Mucosa of stomach (tissue), 1 donor: ENCODE measurements around the gene CD22.
"Not testable (repeated sequence)": the region's sequence is repeated elsewhere in the genome, so short reads cannot be mapped to it uniquely, and the experiment has no call there.

ENCODE experiments used
- H3K27me3 ChIP-seq: one replicate; pipeline ENCODE4 v1.7.0; 2013; ENCODE audit warnings: mild to moderate bottlenecking, low read length; ENCODE audit not compliant: control insufficient read depth, insufficient read depth
- H3K36me3 ChIP-seq: one replicate; pipeline ENCODE4 v1.7.0; 2013; ENCODE audit warnings: low read length; ENCODE audit not compliant: control insufficient read depth, insufficient read depth
- H3K4me1 ChIP-seq: one replicate; pipeline ENCODE4 v1.7.0; 2013; ENCODE audit warnings: mild to moderate bottlenecking, low read length; ENCODE audit not compliant: control insufficient read depth, insufficient read depth
- H3K4me3 ChIP-seq: one replicate; pipeline ENCODE4 v1.7.0; 2013; ENCODE audit warnings: low read length
- H3K9ac ChIP-seq: one replicate; pipeline ENCODE4 v1.7.0; 2013; ENCODE audit warnings: mild to moderate bottlenecking, low read length, moderate library complexity
- H3K9me3 ChIP-seq: one replicate; pipeline ENCODE4 v1.7.0; 2013; ENCODE audit warnings: mild to moderate bottlenecking, low read length, moderate library complexity; ENCODE audit not compliant: control insufficient read depth
- donor health status: Pancreatic carcinoma.

The CD22 gene

GRCh38 chr19:35375505-35376307 is 46.7 kb downstream of the CD22 start:
- Histone ChIP-seq H3K27me3 (no peaks in the 10 kb centered on the region), H3K9ac (no peak overlapping the region), H3K36me3 (no peaks in the 10 kb centered on the region), H3K4me1 (peaks cover 26% of the 10 kb centered on the region), H3K9me3 (no peaks in the 10 kb centered on the region), H3K4me3 (no peak overlapping the region)

DNA sequence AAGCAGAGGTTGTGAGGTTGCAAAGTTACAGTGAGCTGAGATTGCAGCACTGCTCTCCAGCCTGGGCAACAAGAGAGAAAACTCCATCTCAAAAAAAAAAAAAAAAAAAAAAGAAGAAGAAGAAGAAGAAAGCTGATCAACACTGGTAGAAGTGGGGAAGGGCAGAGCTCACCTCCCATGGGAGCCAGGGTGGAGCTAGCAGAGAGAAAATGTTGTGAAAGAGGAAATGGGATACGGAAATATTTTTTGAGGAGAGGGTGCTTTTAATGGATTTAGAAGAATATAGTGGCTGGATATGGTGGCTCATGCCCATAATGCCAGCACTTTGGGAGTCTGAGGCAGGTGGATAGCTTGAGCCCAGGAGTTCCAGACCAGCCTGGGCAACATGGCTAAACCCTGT is 48.7 kb downstream of the CD22 start:
- Histone ChIP-seq H3K27me3 (no peaks in the 10 kb centered on the region), H3K9ac (no peak overlapping the region), H3K4me1 (peaks cover 34% of the 10 kb centered on the region), H3K9me3 (no peaks in the 10 kb centered on the region), H3K4me3 (no peak overlapping the region), H3K36me3 (no peaks in the 10 kb centered on the region)

GRCh38 chr19:35378356-35378755 is 49.4 kb downstream of the CD22 start:
- H3K9me3 ChIP-seq = no peaks in the 10 kb centered on the region
- no peak overlapping the region for H3K4me3 ChIP-seq
- H3K36me3 ChIP-seq = no peaks in the 10 kb centered on the region
- peaks cover 34% of the 10 kb centered on the region for H3K4me1 ChIP-seq
- H3K9ac ChIP-seq = no peak overlapping the region
- no peaks in the 10 kb centered on the region for H3K27me3 ChIP-seq

DNA sequence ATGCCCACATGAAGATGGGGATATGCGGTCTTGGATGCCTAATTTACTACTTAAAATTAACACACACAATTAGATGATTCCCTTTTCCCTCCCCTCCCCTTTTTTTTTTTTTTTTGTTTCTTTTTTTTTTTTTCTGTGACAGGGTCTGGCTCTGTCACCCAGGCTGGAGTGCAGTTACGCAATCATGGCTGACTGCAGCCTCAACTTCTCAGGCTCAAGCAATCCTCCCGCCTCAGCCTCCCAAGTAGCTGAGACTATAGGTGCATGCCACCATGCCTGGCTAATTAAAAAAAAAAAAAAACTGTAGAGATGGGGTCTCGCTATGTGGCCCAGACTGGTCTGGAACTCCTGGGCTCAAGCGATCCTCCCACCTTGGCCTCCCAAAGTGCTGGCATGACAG is 50.6 kb downstream of the CD22 start:
- H3K4me1 ChIP-seq = peaks cover 34% of the 10 kb centered on the region
- H3K9me3 ChIP-seq, H3K27me3 ChIP-seq, H3K9ac ChIP-seq, H3K36me3 ChIP-seq, H3K4me3 ChIP-seq: not testable (repeated sequence)

DNA sequence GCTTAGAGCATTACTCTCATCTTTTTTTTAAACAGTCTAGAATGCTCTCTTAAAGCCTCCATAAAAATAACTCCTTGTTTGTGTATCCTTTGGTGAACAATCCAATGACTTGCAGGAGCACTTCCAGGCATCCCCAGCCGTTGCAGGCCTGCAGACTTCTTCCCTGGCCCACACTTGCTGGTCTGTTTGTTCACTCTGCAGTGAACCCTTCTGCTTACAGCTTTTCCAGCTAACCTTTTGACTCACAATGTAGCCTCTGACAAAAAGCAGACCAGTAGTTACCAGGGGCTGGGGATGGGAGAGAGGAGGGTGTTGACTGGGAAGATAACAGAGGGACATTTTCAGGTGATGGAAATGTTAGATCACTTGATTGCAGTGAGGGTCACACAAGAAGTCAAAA is 51.0 kb downstream of the CD22 start:
- no peak overlapping the region for H3K4me3 ChIP-seq
- H3K27me3 ChIP-seq = no peaks in the 10 kb centered on the region
- no peak overlapping the region for H3K9ac ChIP-seq

DNA sequence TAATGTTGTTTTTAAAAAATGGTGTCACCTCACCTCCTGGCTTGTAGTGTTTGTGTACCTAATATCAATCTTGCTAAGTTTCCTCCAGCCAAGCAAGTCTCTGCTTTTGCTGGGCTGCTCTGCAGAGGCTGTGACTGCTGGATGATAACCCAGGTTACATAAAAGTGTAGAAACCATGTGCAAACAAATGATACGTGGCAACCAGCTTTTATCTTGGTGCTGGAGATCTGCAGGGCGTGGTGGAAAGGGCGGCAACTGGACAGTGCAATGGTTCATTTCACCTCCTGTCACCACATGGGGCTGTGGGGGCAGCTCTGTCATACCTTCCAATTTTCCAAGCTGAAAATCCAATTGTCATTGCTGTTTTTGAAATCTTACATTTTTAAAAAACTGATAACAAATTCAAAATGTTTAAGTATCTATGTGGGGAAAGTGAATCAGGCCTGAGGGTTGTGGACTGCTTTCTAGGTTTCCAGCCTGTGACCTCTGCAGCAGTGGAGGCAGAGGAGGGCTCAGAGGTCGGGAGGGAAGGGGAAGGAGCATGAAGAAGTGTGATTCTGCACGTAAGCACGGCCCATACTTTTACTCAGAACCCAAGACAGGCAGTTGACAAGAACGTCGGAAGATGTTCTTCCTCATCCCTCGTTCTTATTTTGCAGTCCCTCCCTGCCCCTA is 51.6 kb downstream of the CD22 start:
- H3K9ac ChIP-seq = no peak overlapping the region
- H3K36me3 ChIP-seq = no peaks in the 10 kb centered on the region
- no peaks in the 10 kb centered on the region for H3K27me3 ChIP-seq
- no peaks in the 10 kb centered on the region for H3K9me3 ChIP-seq
- H3K4me3 ChIP-seq = no peak overlapping the region
- H3K4me1 ChIP-seq = peaks cover 25% of the 10 kb centered on the region

More for the DNA sequence above, 51.0 kb downstream of the CD22 start:
- H3K4me1 ChIP-seq = peaks cover 30% of the 10 kb centered on the region
- H3K36me3 ChIP-seq = no peaks in the 10 kb centered on the region
- no peaks in the 10 kb centered on the region for H3K9me3 ChIP-seq

- Histone ChIP-seq H3K4me1 (peaks cover 19% of the 10 kb centered on the region), H3K4me3 (no peak overlapping the region), H3K9me3 (no peaks in the 10 kb centered on the region), H3K36me3 (no peaks in the 10 kb centered on the region), H3K9ac (no peak overlapping the region), H3K27me3 (no peaks in the 10 kb centered on the region)
Measured at GRCh38 chr19:35381318-35381717, 52.3 kb downstream of the CD22 start.

- no peak overlapping the region for H3K4me3 ChIP-seq
- no peaks in the 10 kb centered on the region for H3K9me3 ChIP-seq
- H3K27me3 ChIP-seq = no peaks in the 10 kb centered on the region
- peaks cover 19% of the 10 kb centered on the region for H3K4me1 ChIP-seq
- no peaks in the 10 kb centered on the region for H3K36me3 ChIP-seq
- no peak overlapping the region for H3K9ac ChIP-seq
Measured at GRCh38 chr19:35381926-35382325, 52.9 kb downstream of the CD22 start.

GRCh38 chr19:35383536-35383935 is 54.5 kb downstream of the CD22 start:
- H3K4me3 ChIP-seq = no peak overlapping the region
- peaks cover 25% of the 10 kb centered on the region for H3K4me1 ChIP-seq
- H3K27me3 ChIP-seq = no peaks in the 10 kb centered on the region
- H3K9ac ChIP-seq = no peak overlapping the region
- H3K9me3 ChIP-seq = no peaks in the 10 kb centered on the region
- no peaks in the 10 kb centered on the region for H3K36me3 ChIP-seq

DNA sequence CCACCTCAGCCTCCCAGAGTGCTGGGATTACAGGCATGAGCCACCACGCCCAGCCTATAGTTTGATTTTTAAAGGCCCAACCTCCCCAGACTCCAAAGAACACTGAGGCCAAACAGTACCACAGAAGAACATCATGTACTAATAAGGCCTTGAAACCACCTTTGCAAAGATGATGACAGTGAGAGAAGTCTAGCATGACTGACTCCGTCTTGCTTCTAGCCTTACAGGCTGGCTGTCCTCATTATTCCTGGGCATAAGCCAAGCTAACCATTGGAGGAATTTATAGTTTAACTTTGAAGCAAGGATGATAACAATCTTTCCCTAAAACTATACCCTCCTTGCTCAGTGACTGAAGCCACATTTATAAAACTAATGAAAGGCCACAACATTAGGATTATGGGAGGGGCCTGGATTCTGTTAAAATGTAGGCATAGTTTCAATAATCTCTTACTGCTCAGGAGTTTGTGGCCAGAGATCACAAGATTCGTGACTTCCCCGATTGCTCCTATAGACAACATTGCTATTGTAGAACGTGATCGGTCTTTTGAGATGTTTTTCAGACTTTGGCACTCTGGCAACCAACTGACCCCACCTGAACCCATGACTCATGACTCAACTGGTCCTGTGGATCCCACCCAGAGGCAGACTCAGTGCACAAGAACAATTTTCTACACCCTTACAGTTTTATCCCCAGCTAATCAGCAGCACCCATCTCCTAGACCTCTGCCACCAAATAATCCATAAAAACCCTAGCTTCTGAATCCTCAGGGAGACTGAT is 59.5 kb downstream of the CD22 start:
- H3K27me3 ChIP-seq = no peaks in the 10 kb centered on the region

DNA sequence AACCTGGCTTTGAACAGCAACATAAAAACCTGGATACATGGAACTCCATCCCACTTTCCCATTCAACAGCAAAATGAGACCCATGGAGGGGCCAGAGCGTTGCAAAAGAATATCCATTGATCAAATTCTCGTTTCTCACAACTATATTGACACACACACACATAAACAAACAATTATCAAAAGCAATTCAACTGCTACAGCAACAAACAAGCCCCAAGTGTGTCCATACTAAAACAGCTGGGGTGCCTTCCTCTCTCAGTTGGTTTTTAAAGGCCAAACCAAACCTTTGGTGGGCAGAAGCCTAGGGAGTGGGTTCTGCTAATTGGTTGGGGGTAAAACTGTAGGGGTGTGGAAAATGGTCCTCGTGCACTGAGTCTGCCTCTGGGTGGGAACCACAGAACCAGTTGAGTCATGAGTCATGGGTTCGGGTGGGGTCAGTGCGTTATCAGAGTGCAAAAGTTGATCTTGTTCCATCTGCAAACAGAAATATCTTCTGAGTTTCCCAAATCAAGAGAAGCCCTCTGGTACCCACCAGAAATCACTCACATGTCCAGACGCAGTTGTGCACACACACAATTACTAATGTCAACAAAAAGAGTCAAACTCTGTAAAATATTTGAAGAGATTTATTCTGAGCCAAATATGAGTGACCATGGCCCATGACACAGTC is 60.3 kb downstream of the CD22 start:
- Histone ChIP-seq H3K9ac (no peak overlapping the region), H3K36me3 (no peaks in the 10 kb centered on the region)

More for the DNA sequence above, 59.5 kb downstream of the CD22 start:
- peaks cover 25% of the 10 kb centered on the region for H3K4me1 ChIP-seq
- H3K9ac ChIP-seq = no peak overlapping the region
- no peaks in the 10 kb centered on the region for H3K36me3 ChIP-seq
- no peaks in the 10 kb centered on the region for H3K9me3 ChIP-seq
- H3K4me3 ChIP-seq = no peak overlapping the region

More for the DNA sequence above, 60.3 kb downstream of the CD22 start:
- no peaks in the 10 kb centered on the region for H3K9me3 ChIP-seq
- H3K27me3 ChIP-seq = no peaks in the 10 kb centered on the region
- peaks cover 25% of the 10 kb centered on the region for H3K4me1 ChIP-seq
- no peak overlapping the region for H3K4me3 ChIP-seq
